ENCODE measurements around the gene BBS4.

BBS4 gene

GRCh38 chr15:72784456-72784876 lies 98.5 kb downstream of the BBS4 start:
- Mint-ChIP-seq H3K27ac (peak overlapping the region; percentile 94), H3K4me1 (ENCODE audit: low read depth) (peaks cover 62% of the 10 kb centered on the region), H3K36me3 (ENCODE audit: low read depth) (peaks cover 26% of the 10 kb centered on the region), H3K27me3 (ENCODE audit: low read depth) (no peaks in the 10 kb centered on the region), H3K4me3 (peak overlapping the region; percentile 84), H3K9me3 (no peaks in the 10 kb centered on the region)
- no peak for DNase-seq (ENCODE audit: low spot score)

- Mint-ChIP-seq H3K27ac (peak overlapping the region; percentile 94), H3K36me3 (ENCODE audit: low read depth) (peaks cover 19% of the 10 kb centered on the region), H3K27me3 (ENCODE audit: low read depth) (no peaks in the 10 kb centered on the region), H3K4me1 (ENCODE audit: low read depth) (peaks cover 57% of the 10 kb centered on the region), H3K9me3 (no peaks in the 10 kb centered on the region), H3K4me3 (peak overlapping the region; percentile 27)
- DNase-seq (ENCODE audit: low spot score) = peak; percentile 80
Measured at GRCh38 chr15:72785432-72785831, 99.4 kb downstream of the BBS4 start.

- Mint-ChIP-seq H3K27me3 (ENCODE audit: low read depth) (no peaks in the 10 kb centered on the region), H3K27ac (peak overlapping the region; percentile 94), H3K9me3 (no peaks in the 10 kb centered on the region), H3K4me3 (no peak overlapping the region), H3K4me1 (ENCODE audit: low read depth) (peaks cover 56% of the 10 kb centered on the region), H3K36me3 (ENCODE audit: low read depth) (peaks cover 16% of the 10 kb centered on the region)
- DNase-seq (ENCODE audit: low spot score) = no peak
Measured at GRCh38 chr15:72785841-72786240, 99.8 kb downstream of the BBS4 start.

GRCh38 chr15:72786242-72786641 lies 100.2 kb downstream of the BBS4 start:
- no peaks in the 10 kb centered on the region for H3K9me3 Mint-ChIP-seq
- peaks cover 52% of the 10 kb centered on the region for H3K4me1 Mint-ChIP-seq (ENCODE audit: low read depth)
- H3K36me3 Mint-ChIP-seq (ENCODE audit: low read depth) = peaks cover 12% of the 10 kb centered on the region
- H3K4me3 Mint-ChIP-seq = no peak overlapping the region
- H3K27me3 Mint-ChIP-seq (ENCODE audit: low read depth) = no peaks in the 10 kb centered on the region
- no peak for DNase-seq (ENCODE audit: low spot score)
- peak overlapping the region; percentile 70 for H3K27ac Mint-ChIP-seq

GRCh38 chr15:72786676-72787345 lies 100.8 kb downstream of the BBS4 start:
- no peak for DNase-seq (ENCODE audit: low spot score)
- peaks cover 6% of the 10 kb centered on the region for H3K36me3 Mint-ChIP-seq (ENCODE audit: low read depth)
- no peaks in the 10 kb centered on the region for H3K9me3 Mint-ChIP-seq
- H3K27ac Mint-ChIP-seq = peak overlapping the region; percentile 70
- H3K4me1 Mint-ChIP-seq (ENCODE audit: low read depth) = peaks cover 46% of the 10 kb centered on the region
- no peaks in the 10 kb centered on the region for H3K27me3 Mint-ChIP-seq (ENCODE audit: low read depth)
- H3K4me3 Mint-ChIP-seq = peak overlapping the region; percentile 13

GRCh38 chr15:72787526-72787925 lies 101.5 kb downstream of the BBS4 start:
- Mint-ChIP-seq H3K4me3 (peak overlapping the region; percentile 13), H3K27me3 (ENCODE audit: low read depth) (no peaks in the 10 kb centered on the region), H3K4me1 (ENCODE audit: low read depth) (peaks cover 43% of the 10 kb centered on the region), H3K27ac (no peak overlapping the region), H3K9me3 (no peaks in the 10 kb centered on the region), H3K36me3 (ENCODE audit: low read depth) (peaks cover 5% of the 10 kb centered on the region)
- DNase-seq (ENCODE audit: low spot score) = no peak

All from T-helper 2 cell treated with Interferon-gamma antibody and Interleukin-4, amounts not matched to agents 5 μg/mL and 100 μg/mL, for 36 hours (primary cell).